ENCODE measurements around the gene PSMG2.

Gene PSMG2, protein sequence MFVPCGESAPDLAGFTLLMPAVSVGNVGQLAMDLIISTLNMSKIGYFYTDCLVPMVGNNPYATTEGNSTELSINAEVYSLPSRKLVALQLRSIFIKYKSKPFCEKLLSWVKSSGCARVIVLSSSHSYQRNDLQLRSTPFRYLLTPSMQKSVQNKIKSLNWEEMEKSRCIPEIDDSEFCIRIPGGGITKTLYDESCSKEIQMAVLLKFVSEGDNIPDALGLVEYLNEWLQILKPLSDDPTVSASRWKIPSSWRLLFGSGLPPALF

GRCh38 chr18:12702221-12703095 lies at the start of gene PSMG2, which contains the start of gene CEP76:
PSMG2 (plus strand) TSS chr18:12703042; CDS start chr18:12703108, 66 bp downstream.
CEP76 (minus strand) TSS chr18:12702723; CDS start chr18:12702548, 175 bp downstream.
- DNase-seq, result peak; percentile 42 to 96 (median 82)

DNA sequence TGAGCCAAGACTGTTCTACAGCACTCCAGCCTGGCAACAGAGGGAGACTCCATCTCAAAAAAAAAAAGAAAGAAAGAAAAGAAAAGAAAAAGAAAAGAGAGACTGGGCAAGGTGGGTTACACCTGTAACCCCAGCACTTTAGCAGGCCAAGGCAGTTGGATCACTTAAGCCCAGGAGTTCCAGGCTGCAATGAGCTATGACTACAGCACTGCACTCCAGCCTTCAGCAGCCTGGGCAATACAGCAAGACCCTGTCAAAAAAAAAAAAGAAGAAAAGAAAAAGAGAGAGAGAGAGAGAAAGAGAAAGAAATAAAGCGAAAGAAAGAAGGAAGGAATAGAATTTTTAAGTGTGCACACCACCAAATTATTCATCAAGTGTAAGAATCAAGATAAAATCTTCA lies 47.9 kb upstream of the PSMG2 start:
- no peak for DNase-seq

DNA sequence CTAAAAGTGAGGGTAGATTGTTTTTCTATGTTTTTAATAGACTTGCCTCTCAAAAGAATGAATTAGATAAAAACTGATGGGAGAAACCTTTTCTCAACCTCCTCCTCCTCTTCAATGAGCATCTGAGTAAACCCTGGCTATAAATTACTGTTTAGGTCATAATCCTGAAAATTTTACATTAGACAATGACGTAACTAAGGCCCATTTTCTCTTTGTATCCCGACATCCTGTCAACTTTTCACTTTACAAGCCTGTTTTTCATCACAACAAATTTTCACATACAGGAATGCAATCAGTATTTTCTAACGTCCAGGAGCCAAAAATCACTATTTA lies 46.3 kb upstream of the PSMG2 start:
- DNase-seq, result no peak

GRCh38 chr18:12656938-12657683 lies 45.7 kb upstream of the PSMG2 start:
- DNase-seq, result peak in 26 of 51 donors; percentile 10 to 66 (median 31)

DNA sequence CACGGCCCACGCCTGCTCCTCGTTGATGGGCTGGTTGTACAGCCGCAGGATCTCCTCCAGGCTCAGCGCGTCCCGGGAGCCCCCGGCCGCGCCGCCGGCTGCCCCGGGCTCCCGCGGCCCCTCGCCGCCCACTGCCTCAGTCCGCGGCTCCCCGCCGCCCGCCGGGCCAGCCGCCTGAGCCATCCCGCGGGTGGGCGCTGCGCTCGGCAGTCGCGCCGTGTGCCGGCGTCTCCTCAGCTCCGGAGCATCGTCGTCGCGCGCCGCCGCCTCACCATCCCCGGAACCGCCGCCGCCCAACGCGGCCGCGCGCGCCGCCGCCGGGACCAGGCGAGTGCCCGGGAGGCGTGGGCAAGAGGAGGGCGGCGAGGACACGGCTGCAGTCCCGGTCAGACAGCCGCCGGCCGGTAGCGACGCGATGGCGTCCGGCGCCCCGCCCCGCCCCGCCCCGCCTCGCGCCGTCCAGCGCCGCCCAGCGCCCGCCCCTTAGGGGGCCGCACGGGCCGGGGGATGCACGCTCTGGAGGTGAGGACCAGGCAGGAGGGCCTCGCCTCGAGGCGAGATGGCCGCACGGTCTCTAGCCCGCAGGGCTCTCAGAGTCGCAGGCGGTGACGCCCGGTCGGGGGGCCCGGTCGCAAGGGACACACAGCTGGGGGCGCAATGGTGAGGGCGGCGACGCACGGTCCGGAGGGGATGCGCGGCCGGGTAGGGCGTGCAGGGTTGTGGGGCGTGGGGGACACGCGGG lies 45.0 kb upstream of the PSMG2 start, which contains the start of gene SPIRE1:
Gene SPIRE1 (minus strand): TSS at position 424 of the 742 bp plus-strand sequence. CDS start 241 bp downstream, at position 183.
- peak in 45 of 51 donors; percentile 32 to 82 (median 65) for DNase-seq

DNA sequence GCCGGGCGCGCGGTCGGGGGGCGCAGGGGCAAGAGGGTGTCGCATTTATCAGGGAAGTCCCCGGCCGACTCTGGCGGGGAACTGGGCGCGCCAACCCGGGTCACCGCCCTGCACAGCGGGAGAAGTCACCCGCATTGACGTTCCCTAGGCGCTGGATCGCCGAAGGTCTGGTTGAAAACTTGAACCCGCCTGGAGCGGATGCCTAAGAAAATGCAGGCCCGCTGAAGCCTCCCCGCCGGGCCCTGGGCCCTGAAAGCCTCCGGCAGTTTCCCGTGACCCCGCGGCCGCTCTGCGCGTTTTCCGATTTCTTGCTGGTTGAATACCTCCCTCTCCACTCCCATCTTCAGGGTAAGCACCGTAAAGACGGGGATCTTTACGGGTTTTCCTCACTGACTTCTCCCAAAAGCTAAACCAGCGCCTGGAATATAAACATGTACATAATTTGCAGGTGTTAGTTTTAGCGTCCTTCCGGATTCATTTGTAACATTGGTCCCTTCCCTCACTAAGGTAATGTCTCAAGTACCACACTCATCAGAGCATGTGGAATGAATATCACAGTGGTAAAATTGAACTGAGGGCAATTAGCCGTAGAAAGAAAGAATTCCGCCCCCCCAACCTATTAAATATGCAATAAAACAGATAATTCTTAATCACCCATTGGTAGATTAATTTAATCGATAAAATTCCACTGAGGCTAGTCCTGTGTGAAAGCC lies 44.3 kb upstream of the PSMG2 start:
- peak in 30 of 51 donors; percentile 19 to 71 (median 53) for DNase-seq

DNA sequence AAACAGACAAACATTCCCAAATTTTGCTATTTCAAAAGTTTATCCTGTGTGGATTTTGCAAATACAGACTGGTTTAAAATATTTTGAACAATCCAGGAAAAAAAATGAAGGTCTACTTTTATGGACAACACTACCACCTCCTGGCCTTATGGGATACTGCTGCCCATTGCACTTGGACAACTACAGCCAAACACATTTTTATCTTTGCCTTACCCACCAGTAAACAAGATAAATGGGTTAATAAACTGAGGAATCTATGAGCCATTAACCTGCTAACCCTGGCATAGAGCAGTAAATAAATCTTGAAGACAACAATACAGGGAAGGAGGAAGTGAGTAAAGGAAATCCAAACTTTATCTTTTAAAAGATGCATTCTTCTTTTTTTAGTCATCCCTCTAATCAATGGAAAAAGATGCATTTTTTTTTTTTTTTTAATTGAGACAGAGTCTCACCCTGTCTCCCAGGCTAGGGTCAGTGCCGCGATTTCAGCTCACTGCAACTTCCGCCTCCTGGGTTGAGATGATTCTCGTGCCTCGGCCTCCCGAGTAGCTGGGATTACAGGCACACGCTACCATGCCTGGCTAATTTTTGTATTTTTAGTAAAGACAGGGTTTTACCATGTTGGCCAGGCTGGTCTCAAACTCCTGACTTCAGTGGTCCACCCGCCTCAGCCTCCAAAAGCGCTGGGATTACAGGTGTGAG lies 42.8 kb upstream of the PSMG2 start:
- DNase-seq, result peak in 11 of 51 donors; percentile 3 to 60 (median 22)

GRCh38 chr18:12668041-12668440 lies 34.8 kb upstream of the PSMG2 start:
- no peak for DNase-seq

DNA sequence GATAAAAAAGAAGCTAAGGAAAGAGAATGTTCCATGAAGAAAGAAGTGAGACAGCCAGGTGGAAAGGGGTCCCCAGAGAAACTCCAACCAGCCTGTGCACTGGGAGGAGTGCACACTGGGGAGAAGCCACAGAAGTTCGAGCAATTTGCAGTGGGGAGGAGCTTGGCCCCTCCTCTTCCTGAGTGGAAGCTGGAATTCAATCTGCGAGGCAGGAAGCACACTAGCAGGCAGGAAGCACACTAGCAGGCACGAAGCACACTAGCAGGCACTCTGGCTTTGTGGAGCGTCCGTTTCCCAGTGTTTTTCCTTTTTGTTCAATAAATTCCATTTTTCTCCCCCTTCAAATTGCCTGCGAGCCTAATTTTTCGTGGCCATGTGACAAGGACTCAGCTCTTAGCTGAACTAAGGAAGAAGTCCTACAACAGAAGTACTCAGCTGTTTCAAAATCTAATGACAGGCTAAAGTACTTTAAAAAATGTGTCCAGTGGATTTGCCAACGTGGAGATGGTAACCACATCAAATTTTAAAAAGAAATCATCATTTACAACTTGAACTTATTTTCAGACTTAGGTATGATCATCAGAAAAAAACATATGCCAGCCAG lies 23.6 kb upstream of the PSMG2 start:
- peak in 14 of 51 donors; percentile 1 to 22 (median 9) for DNase-seq

- peak in 1 of 51 donors; percentile 29 for DNase-seq
Observed at GRCh38 chr18:12686100-12686499, 16.7 kb upstream of the PSMG2 start.

DNA sequence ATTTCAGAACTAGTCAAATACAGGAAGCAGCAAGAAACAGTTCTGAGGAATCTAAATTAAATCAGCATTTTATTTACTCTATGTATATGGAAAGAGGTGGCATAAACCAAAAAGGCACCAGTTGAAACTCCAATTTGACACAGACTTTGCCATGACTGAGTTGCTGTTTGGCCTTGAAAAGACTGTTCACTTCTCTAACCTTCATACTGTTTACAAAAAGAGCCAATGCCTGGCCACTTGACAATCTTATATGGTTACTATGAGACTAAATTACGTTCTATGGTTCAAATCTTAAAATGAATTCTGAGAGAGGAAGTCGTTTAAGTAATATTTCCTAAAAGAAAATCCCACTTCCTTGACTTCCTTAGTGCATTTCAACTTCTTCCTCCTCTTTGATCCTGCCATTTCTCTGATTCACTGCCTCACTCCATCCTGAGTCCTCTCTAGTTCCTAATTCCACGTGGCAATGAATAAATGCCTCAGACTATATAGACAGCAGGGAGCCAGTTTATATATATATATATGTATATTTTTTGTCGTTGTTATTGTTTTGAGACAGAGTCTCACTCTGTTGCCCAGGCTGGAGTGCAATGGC lies 13.5 kb upstream of the PSMG2 start:
- no peak for DNase-seq

GRCh38 chr18:12692206-12692605 lies 10.6 kb upstream of the PSMG2 start:
- no peak for DNase-seq

GRCh38 chr18:12694032-12694431 lies 8.8 kb upstream of the PSMG2 start:
- no peak for DNase-seq

GRCh38 chr18:12699747-12700146 lies 3.1 kb upstream of the PSMG2 start:
- no peak for DNase-seq

DNA sequence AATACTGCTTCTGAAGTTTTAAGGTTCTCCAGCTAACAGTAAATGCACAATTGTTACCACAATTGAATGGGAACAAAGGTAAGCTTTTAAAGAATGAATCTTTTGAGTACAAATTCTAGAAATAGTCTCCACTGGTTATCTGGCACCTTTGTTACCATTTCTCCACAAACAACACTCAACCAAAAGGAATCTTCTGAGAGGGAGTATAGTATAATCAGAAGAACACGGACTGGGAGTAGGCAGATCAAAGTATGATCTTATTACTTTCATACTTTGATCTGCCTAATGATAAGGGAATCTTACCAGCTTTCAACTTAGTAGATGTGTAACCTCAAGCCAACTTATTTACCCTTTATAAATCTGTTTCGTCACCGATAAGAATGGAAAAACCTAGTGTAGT lies 1.7 kb upstream of the PSMG2 start:
- no peak for DNase-seq

GRCh38 chr18:12703096-12703567 lies 290 bp downstream of the PSMG2 start:
- DNase-seq, result peak in 1 of 51 donors; percentile 34

GRCh38 chr18:12703664-12704063 lies 822 bp downstream of the PSMG2 start:
- DNase-seq, result peak in 3 of 51 donors; percentile 3

GRCh38 chr18:12711446-12711845 lies 8.6 kb downstream of the PSMG2 start:
- no peak for DNase-seq
